Ishikawa (cell line): ENCODE data around the gene TCF20.
A peak's percentile ranks its signal among the peaks of the same experiment; 100 is the strongest.

Source experiments
- CEBPB ChIP-seq: IDR thresholded peaks from 2 replicates; pipeline ENCODE4 v1.6.1; 2012
- CREB1 ChIP-seq: IDR thresholded peaks from 2 replicates; pipeline ENCODE4 v1.6.1; 2012; ENCODE audit warnings: low read depth
- EGR1 ChIP-seq: IDR thresholded peaks from 2 replicates; pipeline ENCODE4 v1.6.1; 2012
- EP300 ChIP-seq: IDR thresholded peaks from 2 replicates; pipeline ENCODE4 v1.6.1; 2012; ENCODE audit warnings: borderline replicate concordance
- FOXM1 ChIP-seq: IDR thresholded peaks from 2 replicates; pipeline ENCODE4 v1.6.1; 2012; ENCODE audit warnings: low read depth, borderline replicate concordance
- NFIC ChIP-seq: IDR thresholded peaks from 2 replicates; pipeline ENCODE4 v1.6.1; 2012
- RAD21 ChIP-seq: IDR thresholded peaks from 2 replicates; pipeline ENCODE4 v1.6.1; 2012; ENCODE audit warnings: low read depth
- TAF1 ChIP-seq: IDR thresholded peaks from 2 replicates; pipeline ENCODE4 v1.6.1; 2012; ENCODE audit warnings: low read depth, mild to moderate bottlenecking
- TCF12 ChIP-seq: IDR thresholded peaks from 2 replicates; pipeline ENCODE4 v1.6.1; 2012; ENCODE audit warnings: low read depth
- TEAD4 ChIP-seq: IDR thresholded peaks from 2 replicates; pipeline ENCODE4 v1.6.1; 2012
- YY1 ChIP-seq: IDR thresholded peaks from 2 replicates; pipeline ENCODE4 v1.6.1; 2012; ENCODE audit warnings: low read depth
- ZBTB7A ChIP-seq: IDR thresholded peaks from 2 replicates; pipeline ENCODE4 v1.6.1; 2012; ENCODE audit warnings: low read depth
- TF ChIP-seq, protein P1 (sequence below): IDR thresholded peaks from 2 replicates; pipeline ENCODE4 v1.6.1; 2012
- TF ChIP-seq, protein P2 (sequence below): IDR thresholded peaks from 2 replicates; pipeline ENCODE4 v1.6.1; 2012; ENCODE audit warnings: low read depth, mild to moderate bottlenecking
- TF ChIP-seq, protein P3 (sequence below): IDR thresholded peaks from 2 replicates; pipeline ENCODE4 v1.6.1; 2012

Gene TCF20

DNA sequence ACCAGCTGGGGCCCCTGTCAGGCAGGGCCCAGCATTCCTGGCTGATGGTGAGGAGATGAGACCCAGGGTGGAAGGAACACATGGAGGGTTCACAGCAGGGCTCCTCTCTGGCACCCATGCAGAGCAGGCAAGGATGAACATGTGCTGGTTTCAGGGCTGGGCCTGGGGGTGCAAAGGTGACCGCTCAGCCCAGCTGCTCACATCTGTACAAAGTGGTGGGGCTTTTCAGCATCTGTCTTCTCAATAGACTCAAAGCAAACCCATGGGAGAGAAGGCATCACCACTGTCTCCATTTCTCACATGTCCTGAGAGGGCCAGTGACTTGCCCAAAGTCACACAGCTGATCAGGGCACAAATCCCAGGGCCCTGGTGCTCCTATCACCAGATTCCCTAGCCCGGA, 27.3 kb upstream of the TCF20 start:
- TF ChIP-seq CREB1 = no peak
- TF ChIP-seq, protein P1, sequence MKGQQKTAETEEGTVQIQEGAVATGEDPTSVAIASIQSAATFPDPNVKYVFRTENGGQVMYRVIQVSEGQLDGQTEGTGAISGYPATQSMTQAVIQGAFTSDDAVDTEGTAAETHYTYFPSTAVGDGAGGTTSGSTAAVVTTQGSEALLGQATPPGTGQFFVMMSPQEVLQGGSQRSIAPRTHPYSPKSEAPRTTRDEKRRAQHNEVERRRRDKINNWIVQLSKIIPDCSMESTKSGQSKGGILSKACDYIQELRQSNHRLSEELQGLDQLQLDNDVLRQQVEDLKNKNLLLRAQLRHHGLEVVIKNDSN = no peak
- no peak for TF ChIP-seq EGR1
- TF ChIP-seq EP300 = no peak
- TF ChIP-seq TAF1 = no peak
- no peak for TF ChIP-seq ZBTB7A
- no peak for TF ChIP-seq FOXM1
- no peak for TF ChIP-seq CEBPB
- TF ChIP-seq, protein P2, sequence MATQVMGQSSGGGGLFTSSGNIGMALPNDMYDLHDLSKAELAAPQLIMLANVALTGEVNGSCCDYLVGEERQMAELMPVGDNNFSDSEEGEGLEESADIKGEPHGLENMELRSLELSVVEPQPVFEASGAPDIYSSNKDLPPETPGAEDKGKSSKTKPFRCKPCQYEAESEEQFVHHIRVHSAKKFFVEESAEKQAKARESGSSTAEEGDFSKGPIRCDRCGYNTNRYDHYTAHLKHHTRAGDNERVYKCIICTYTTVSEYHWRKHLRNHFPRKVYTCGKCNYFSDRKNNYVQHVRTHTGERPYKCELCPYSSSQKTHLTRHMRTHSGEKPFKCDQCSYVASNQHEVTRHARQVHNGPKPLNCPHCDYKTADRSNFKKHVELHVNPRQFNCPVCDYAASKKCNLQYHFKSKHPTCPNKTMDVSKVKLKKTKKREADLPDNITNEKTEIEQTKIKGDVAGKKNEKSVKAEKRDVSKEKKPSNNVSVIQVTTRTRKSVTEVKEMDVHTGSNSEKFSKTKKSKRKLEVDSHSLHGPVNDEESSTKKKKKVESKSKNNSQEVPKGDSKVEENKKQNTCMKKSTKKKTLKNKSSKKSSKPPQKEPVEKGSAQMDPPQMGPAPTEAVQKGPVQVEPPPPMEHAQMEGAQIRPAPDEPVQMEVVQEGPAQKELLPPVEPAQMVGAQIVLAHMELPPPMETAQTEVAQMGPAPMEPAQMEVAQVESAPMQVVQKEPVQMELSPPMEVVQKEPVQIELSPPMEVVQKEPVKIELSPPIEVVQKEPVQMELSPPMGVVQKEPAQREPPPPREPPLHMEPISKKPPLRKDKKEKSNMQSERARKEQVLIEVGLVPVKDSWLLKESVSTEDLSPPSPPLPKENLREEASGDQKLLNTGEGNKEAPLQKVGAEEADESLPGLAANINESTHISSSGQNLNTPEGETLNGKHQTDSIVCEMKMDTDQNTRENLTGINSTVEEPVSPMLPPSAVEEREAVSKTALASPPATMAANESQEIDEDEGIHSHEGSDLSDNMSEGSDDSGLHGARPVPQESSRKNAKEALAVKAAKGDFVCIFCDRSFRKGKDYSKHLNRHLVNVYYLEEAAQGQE = no peak
- no peak for TF ChIP-seq YY1
- no peak for TF ChIP-seq RAD21
- TF ChIP-seq TEAD4 = no peak
- no peak for TF ChIP-seq TCF12
- TF ChIP-seq, protein P3, sequence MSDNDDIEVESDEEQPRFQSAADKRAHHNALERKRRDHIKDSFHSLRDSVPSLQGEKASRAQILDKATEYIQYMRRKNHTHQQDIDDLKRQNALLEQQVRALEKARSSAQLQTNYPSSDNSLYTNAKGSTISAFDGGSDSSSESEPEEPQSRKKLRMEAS = no peak
- no peak for TF ChIP-seq NFIC

DNA sequence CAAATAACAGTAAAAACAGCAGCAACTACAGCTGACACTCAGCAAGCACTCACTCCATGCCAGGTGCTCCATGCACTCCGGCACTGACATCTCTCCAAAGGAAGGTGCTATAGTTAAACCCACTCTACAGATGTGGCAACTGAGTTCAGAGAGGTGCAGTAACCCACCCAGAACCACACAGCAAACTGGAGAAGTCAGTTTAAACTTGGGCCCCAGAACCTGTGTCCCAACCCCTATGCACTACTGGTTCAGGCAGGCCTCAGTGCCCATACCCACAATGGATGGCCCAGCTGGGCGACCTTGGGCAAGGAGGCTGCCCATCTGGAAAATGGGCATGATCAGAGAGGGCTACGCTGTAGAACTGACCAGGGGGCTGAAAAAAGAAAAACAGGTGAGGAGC, 26.4 kb upstream of the TCF20 start:
- no peak for TF ChIP-seq FOXM1
- TF ChIP-seq, protein P2 = no peak
- TF ChIP-seq NFIC = no peak
- no peak for TF ChIP-seq EP300
- no peak for TF ChIP-seq RAD21
- no peak for TF ChIP-seq EGR1
- TF ChIP-seq, protein P3 = no peak
- no peak for TF ChIP-seq TAF1
- TF ChIP-seq YY1 = no peak
- no peak for TF ChIP-seq TEAD4

DNA sequence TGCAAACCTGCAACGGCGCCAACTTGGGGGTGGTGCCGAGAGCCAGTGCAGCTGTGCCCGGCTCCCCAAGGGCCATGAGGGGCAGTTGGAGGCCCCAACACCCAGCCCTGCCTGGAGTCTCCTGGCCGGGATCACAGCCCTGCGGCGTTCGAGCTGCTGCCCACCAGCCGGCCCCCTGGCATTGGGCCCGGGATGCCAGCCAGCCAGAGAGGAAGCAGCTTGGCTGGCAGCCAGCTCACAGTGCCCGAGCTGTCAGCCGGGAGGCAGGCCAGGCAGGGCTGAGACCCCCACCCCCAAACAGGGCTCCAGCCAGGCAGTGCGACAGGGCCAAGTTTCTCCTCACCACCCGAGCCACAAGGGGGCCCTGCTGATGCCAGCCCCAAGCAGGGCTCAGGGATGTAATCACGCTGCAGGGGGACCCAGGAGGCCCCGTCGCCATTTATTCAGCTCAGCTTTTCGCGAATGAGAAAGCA, 26.0 kb upstream of the TCF20 start:
- TF ChIP-seq FOXM1 = no peak
- peak; percentile 18; the same call in 1 of the 2 replicates for TF ChIP-seq RAD21
- TF ChIP-seq, protein P3 = no peak
- TF ChIP-seq EP300 = no peak
- no peak for TF ChIP-seq YY1
- peak; percentile 91 for TF ChIP-seq NFIC
- peak; percentile 40; the same call in 1 of the 2 replicates for TF ChIP-seq ZBTB7A

DNA sequence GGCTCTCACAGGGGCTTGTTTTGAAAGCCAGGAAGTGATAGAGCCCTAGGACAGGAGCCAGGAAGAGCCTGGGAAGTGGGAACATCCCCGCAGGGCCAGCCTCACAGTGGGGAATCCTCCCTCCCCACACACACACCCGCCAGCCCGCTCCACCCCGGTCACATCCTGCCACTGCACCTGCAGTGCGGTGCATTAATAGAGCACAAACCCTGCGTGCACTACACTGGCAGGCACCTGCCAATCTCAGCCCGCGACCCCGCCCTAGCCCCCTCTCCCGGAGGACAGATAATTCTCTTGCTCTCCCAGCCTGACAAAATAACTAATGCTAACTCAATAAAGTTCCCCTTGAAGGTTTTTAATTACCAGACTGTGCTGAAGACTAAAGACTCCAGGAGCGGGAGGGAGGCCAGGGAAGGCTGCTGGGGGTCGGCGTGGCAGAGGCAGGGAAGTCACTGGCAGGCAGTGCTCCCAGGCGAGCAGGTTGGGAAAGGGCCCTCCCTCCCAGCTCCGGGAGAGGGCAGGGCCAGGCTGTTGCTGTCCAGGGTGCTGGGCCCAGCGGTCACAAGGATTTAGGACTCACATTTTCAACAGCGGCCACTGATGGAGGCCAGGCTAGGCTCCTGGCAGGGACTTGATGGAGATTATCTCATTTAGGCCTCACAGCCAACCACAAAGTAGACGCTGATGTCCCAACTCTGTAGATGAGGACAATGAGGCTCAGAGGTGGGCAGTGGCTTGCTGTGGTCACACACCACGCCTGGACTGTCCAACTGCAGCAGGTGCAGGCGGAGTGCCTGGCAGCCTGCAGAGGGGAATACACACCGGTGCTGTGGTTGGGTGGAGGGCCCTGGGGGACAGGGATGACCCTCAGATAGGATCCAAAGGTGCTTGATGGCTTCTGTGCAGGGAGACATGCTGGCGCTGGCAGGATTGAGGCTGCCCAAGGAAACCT, 23.9 kb upstream of the TCF20 start:
- no peak for TF ChIP-seq ZBTB7A
- no peak for TF ChIP-seq TCF12
- TF ChIP-seq RAD21 = peak; percentile 29; the same call in 1 of the 2 replicates
- TF ChIP-seq, protein P2 = peak; percentile 98
- TF ChIP-seq NFIC = 0 out of 2 replicates have a peak, but pooled peaks have one; percentile 42
- TF ChIP-seq CREB1 = no peak
- TF ChIP-seq FOXM1 = no peak
- no peak for TF ChIP-seq EGR1
- no peak for TF ChIP-seq TAF1
- no peak for TF ChIP-seq YY1
- no peak for TF ChIP-seq EP300
- TF ChIP-seq, protein P1 = peak; percentile 9; the same call in 1 of the 2 replicates
- no peak for TF ChIP-seq CEBPB
- TF ChIP-seq, protein P3 = peak; percentile 64
- TF ChIP-seq TEAD4 = no peak
